IMR-90 (cell line): ENCODE results near the gene METTL21C. TPM values are rescaled to one million over a fixed set of nuclear protein-coding genes. Genes with fewer than 3 reads are reported as not detected.

ENCODE experiments used
- ATAC-seq: fragments of 200-7000 bp; cut with Tn5 transposase; 2 replicates; pipeline ENCODE4 v1.9.1; 2020; ENCODE audit warnings: low read depth, mild to moderate bottlenecking, moderate library complexity
- BruUV-seq: library from RNA; stranded (reverse); fragments of 400-500 nt; replicated peaks from 2 replicates; lab custom pipeline; 2021; lab: Mats Ljungman, UMichigan
- CTCF ChIA-PET: fragments of 300-600 bp; formaldehyde crosslinking; extraction: SDS; loops from one replicate; lab custom pipeline; 2021; ENCODE audit warnings: antibody characterized with exemption; lab: Yijun Ruan, JAX
- POLR2A ChIA-PET: fragments of 300-600 bp; sonication (Branson Sonifier 250); formaldehyde crosslinking; loops from one replicate; lab custom pipeline; 2022; ENCODE audit warnings: antibody characterized with exemption; ENCODE audit not compliant: unreplicated experiment; lab: Charles Lee
- DNase-seq: peaks from one replicate; pipeline ENCODE4 v3.0.0; 2013
- H2AFZ ChIP-seq: replicated peaks from 2 replicates; pipeline ENCODE3; 2013; ENCODE audit warnings: low read length, mild to moderate bottlenecking; ENCODE audit not compliant: poor library complexity
- H2AK5ac ChIP-seq: 2 replicates; pipeline ENCODE4 v1.6.1; 2013; ENCODE audit warnings: low read depth, low read length, inconsistent platforms
- H2AK9ac ChIP-seq: replicated peaks from 2 replicates; pipeline ENCODE3; 2013; ENCODE audit warnings: mild to moderate bottlenecking, low read depth, low read length, moderate library complexity; ENCODE audit not compliant: poor library complexity
- H2BK120ac ChIP-seq: 2 replicates; pipeline ENCODE4 v1.6.1; 2013; ENCODE audit warnings: low read depth, low read length, inconsistent platforms
- H2BK15ac ChIP-seq: 3 replicates; pipeline ENCODE4 v1.6.1; 2013; ENCODE audit warnings: low read depth, low read length, inconsistent platforms
- H2BK20ac ChIP-seq: 2 replicates; pipeline ENCODE4 v1.6.1; 2013; ENCODE audit warnings: low read depth, mild to moderate bottlenecking, inconsistent platforms, low read length, moderate library complexity
- H2BK5ac ChIP-seq: 2 replicates; pipeline ENCODE4 v1.6.1; 2013; ENCODE audit warnings: mild to moderate bottlenecking, low read depth, low read length, inconsistent platforms; ENCODE audit not compliant: poor library complexity, severe bottlenecking
- H3K14ac ChIP-seq: replicated peaks from 2 replicates; pipeline ENCODE4 v1.6.1; 2013; ENCODE audit warnings: low read depth, low read length, inconsistent platforms
- H3K18ac ChIP-seq: 2 replicates; pipeline ENCODE4 v1.6.1; 2013; ENCODE audit warnings: low read depth, low read length, control low read depth
- H3K23ac ChIP-seq: 2 replicates; pipeline ENCODE4 v1.6.1; 2013; ENCODE audit warnings: low read depth, low read length, inconsistent platforms
- H3K27ac ChIP-seq: 2 replicates; pipeline ENCODE4 v1.5.1; 2013; ENCODE audit warnings: mild to moderate bottlenecking, control low read depth, low read length; ENCODE audit not compliant: insufficient read depth
- H3K27me3 ChIP-seq: 2 replicates; pipeline ENCODE4 v1.6.1; 2013; ENCODE audit warnings: low read length; ENCODE audit not compliant: control insufficient read depth, insufficient read depth
- H3K36me3 ChIP-seq: 2 replicates; pipeline ENCODE4 v1.6.1; 2013; ENCODE audit warnings: low read length, mixed read lengths; ENCODE audit not compliant: control insufficient read depth, insufficient read depth
- H3K4ac ChIP-seq: 2 replicates; pipeline ENCODE4 v1.6.1; 2013; ENCODE audit warnings: low read depth, low read length, inconsistent platforms
- H3K4me1 ChIP-seq: 2 replicates; pipeline ENCODE4 v1.6.1; 2013; ENCODE audit warnings: low read length, mixed read lengths; ENCODE audit not compliant: control insufficient read depth, insufficient read depth
- H3K4me2 ChIP-seq: 2 replicates; pipeline ENCODE4 v1.6.1; 2013; ENCODE audit warnings: low read depth, mild to moderate bottlenecking, control low read depth, low read length, moderate library complexity
- H3K4me3 ChIP-seq: 2 replicates; pipeline ENCODE4 v1.5.1; 2013; ENCODE audit warnings: low read depth, mild to moderate bottlenecking, control low read depth, low read length, moderate library complexity; ENCODE audit not compliant: insufficient read depth
- H3K56ac ChIP-seq: 2 replicates; pipeline ENCODE4 v1.6.1; 2013; ENCODE audit warnings: low read length, inconsistent platforms; ENCODE audit not compliant: insufficient read depth; ENCODE audit errors: extremely low read depth
- H3K79me1 ChIP-seq, 2 experiments: 2 replicates each; pipeline ENCODE4 v1.6.1; 2013; ENCODE audit warnings: low read length in 2 of 2, inconsistent platforms in 1 of 2, low read depth in 1 of 2
- H3K9ac ChIP-seq: 2 replicates; pipeline ENCODE4 v1.6.1; 2013; ENCODE audit warnings: low read depth, low read length, control low read depth
- H3K9me1 ChIP-seq: 2 replicates; pipeline ENCODE4 v1.6.1; 2013; ENCODE audit warnings: low read length, inconsistent platforms; ENCODE audit not compliant: insufficient read depth
- H3K9me3 ChIP-seq: 2 replicates; pipeline ENCODE4 v1.6.1; 2013; ENCODE audit warnings: low read length; ENCODE audit not compliant: control insufficient read depth, insufficient read depth
- H4K20me1 ChIP-seq: 2 replicates; pipeline ENCODE4 v1.6.1; 2013; ENCODE audit warnings: low read length, inconsistent platforms; ENCODE audit not compliant: insufficient read depth
- H4K5ac ChIP-seq: 2 replicates; pipeline ENCODE4 v1.6.1; 2013; ENCODE audit warnings: mild to moderate bottlenecking, low read depth, low read length, control low read depth
- H4K8ac ChIP-seq, 2 experiments: 2 replicates each; pipeline ENCODE4 v1.6.1; 2013; ENCODE audit warnings: low read depth in 2 of 2, low read length in 2 of 2, control low read depth in 1 of 2, inconsistent platforms in 1 of 2
- H4K91ac ChIP-seq: 2 replicates; pipeline ENCODE4 v1.6.1; 2013; ENCODE audit warnings: low read depth, low read length, inconsistent platforms; ENCODE audit not compliant: insufficient read depth
- BHLHE40 ChIP-seq: fragments of 150-350 bp; IDR thresholded peaks from 2 replicates; pipeline ENCODE4 v1.6.1; 2016; ENCODE audit warnings: mild to moderate bottlenecking, low read depth, low read length
- FOS ChIP-seq: fragments of 150-350 bp; IDR thresholded peaks from 2 replicates; pipeline ENCODE4 v1.6.1; 2016; ENCODE audit warnings: low read depth, low read length
- MXI1 ChIP-seq: IDR thresholded peaks from 2 replicates; pipeline ENCODE4 v1.6.1; 2012; ENCODE audit warnings: low read depth, mild to moderate bottlenecking, low read length, moderate library complexity, borderline replicate concordance
- NFE2L2 ChIP-seq: fragments of 150-350 bp; IDR thresholded peaks from 2 replicates; pipeline ENCODE4 v1.6.1; 2016; ENCODE audit warnings: low read depth, mild to moderate bottlenecking, low read length
- RAD21 ChIP-seq: IDR thresholded peaks from 2 replicates; pipeline ENCODE4 v1.6.1; 2012; ENCODE audit warnings: low read length, improper control_type of control experiment
- RFX5 ChIP-seq: IDR thresholded peaks from 2 replicates; pipeline ENCODE4 v1.8.0; 2012; ENCODE audit warnings: low read depth, mild to moderate bottlenecking, low read length, moderate library complexity
- SMC3 ChIP-seq: fragments of 150-350 bp; IDR thresholded peaks from 2 replicates; pipeline ENCODE4 v1.6.1; 2016; ENCODE audit warnings: low read depth, mild to moderate bottlenecking, antibody characterized with exemption, low read length, moderate library complexity
- USF2 ChIP-seq: fragments of 150-350 bp; IDR thresholded peaks from 2 replicates; pipeline ENCODE4 v1.6.1; 2017; ENCODE audit warnings: mild to moderate bottlenecking, antibody characterized with exemption, low read length, low read depth
- WGBS, 2 experiments: methylation state at CpG; one replicate each; pipeline versions ENCODE4 v1.1.5 to v1.1.7; 2013; ENCODE audit warnings: missing lambda C conversion rate in 2 of 2; ENCODE audit not compliant: insufficient read length in 1 of 2; ENCODE audit errors: extremely low coverage in 2 of 2; 5-methylcytosine and 5-hydroxymethylcytosine counted together
- dilution Hi-C: fragments of 300-500 bp; cut with HindIII; formaldehyde crosslinking; loops from one replicate; pipeline ENCODE4 v1.14.3; 2018; ENCODE audit warnings: low sequenced_read_pairs; ENCODE audit not compliant: unreplicated experiment
- in situ Hi-C: fragments of 300-500 bp; cut with MboI; formaldehyde crosslinking; loops from 3 replicates; pipeline ENCODE4 v1.14.3; 2019; ENCODE audit warnings: low sequenced_read_pairs, inconsistent platforms, mixed read lengths
- intact Hi-C: fragments of 100-400 bp; cut with micrococcal nuclease; formaldehyde crosslinking; loops from 2 replicates; pipeline ENCODE4 v1.10.0; 2022
- polyA plus RNA-seq, 3 experiments: library from polyadenylated mRNA; depleted of rRNA; stranded (reverse); fragments of >200 nt; gene quantifications; 2 replicates each; pipeline ENCODE4 v1.2.3, GENCODE V29; 2012; ENCODE audit warnings: low replicate concordance in 1 of 3
- total RNA-seq: library from RNA; depleted of rRNA; stranded (reverse); fragments of >200 nt; gene quantifications from 2 replicates; pipeline ENCODE4 v1.2.3, GENCODE V29; 2012

Gene METTL21C
- total and polyA plus RNA-seq, 2 of the 4 experiments (the other 2 are of a cell fraction): not detected

- Histone ChIP-seq H3K9me3 (peaks cover 2% of the 10 kb centered on the region; the same call in 1 of the 2 replicates), H3K14ac (no peak overlapping the region), H3K9me1 (no peaks in the 10 kb centered on the region), H3K79me1 (no peaks in the 10 kb centered on the region), H3K4me3 (no peak overlapping the region), H2BK5ac (no peak overlapping the region), H2AK9ac (no peak overlapping the region), H3K56ac (no peak overlapping the region), H3K9ac (no peak overlapping the region), H4K8ac (no peak overlapping the region), H3K23ac (no peak overlapping the region), H4K20me1 (no peaks in the 10 kb centered on the region), H3K4ac (no peak overlapping the region), H2AFZ (no peak overlapping the region), H3K36me3 (no peaks in the 10 kb centered on the region), H4K91ac (no peak overlapping the region), H3K27ac (no peak overlapping the region), H3K27me3 (peaks cover 34% of the 10 kb centered on the region), H3K4me1 (no peaks in the 10 kb centered on the region), H4K5ac (no peak overlapping the region), H2AK5ac (no peak overlapping the region), H2BK15ac (no peak overlapping the region), H2BK120ac (no peak overlapping the region), H3K18ac (no peak overlapping the region), H3K4me2 (no peak overlapping the region), H2BK20ac (no peak overlapping the region)
- dilution Hi-C loops: no loop called here
- in situ Hi-C loops: no loop called here
- no peak for DNase-seq
- POLR2A ChIA-PET: no interaction called here
- intact Hi-C loops: no loop called here
- 100% methylated on average over 1 of the region's 4 CpGs; no CpG with 5 or more reads in 1 of the 2 experiments for WGBS, 2 experiments
- BruUV-seq: no TSS peak
- TF ChIP-seq USF2 (no peak), SMC3 (no peak), NFE2L2 (no peak), BHLHE40 (no peak), RAD21 (no peak), FOS (no peak), RFX5 (no peak), MXI1 (no peak)
- no peak for ATAC-seq
- CTCF ChIA-PET: interaction anchor here (0.6 kb wide), 1 partner anchor 95 kb away, joined by 3 read pairs; no protein-coding TSS in a partner anchor
Measured at GRCh38 chr13:102690883-102691282, 4.0 kb downstream of the METTL21C start.
